SK-N-SH (cell line): Measurements from ENCODE around the gene SV2B. TPM values are rescaled to one million over a fixed set of nuclear protein-coding genes. Genes with fewer than 3 reads are reported as not detected.

Experiments
- CTCF ChIA-PET: fragments of 300-600, 350-600 bp; formaldehyde crosslinking; extraction: SDS; loops from one replicate; lab custom pipeline; 2021; lab: Yijun Ruan, JAX
- POLR2A ChIA-PET: fragments of 350-600 bp; sonication (Branson Sonifier 250); formaldehyde crosslinking; extraction: SDS; loops from one replicate; lab custom pipeline; 2020; ENCODE audit warnings: antibody characterized with exemption, inconsistent platforms; lab: Yijun Ruan, JAX
- DNase-seq: peaks from one replicate; pipeline ENCODE4 v3.0.0; 2012
- H2AFZ ChIP-seq: fragments of 200-600 bp; sonication (generic); 2 replicates; pipeline ENCODE4 v1.8.1; 2016; ENCODE audit warnings: antibody characterized with exemption, mild to moderate bottlenecking, low read depth
- H3F3A ChIP-seq: fragments of 200-600 bp; sonication (generic); replicated peaks from 2 replicates; pipeline ENCODE3; 2016; ENCODE audit warnings: antibody characterized with exemption, mild to moderate bottlenecking; ENCODE audit not compliant: insufficient read depth
- H3K27ac ChIP-seq, 2 experiments: fragments of 200-500 bp in 1 of 2; fragments of 200-600 bp in 1 of 2; sonication (Bioruptor generic) in 1 of 2; sonication (generic), shearing (Covaris generic) in 1 of 2; 2 replicates each; pipeline versions ENCODE4 v1.5.1 to v1.6.1; 2014 to 2016; ENCODE audit warnings: low read depth in 2 of 2, inconsistent platforms in 1 of 2, low read length in 1 of 2, mild to moderate bottlenecking in 1 of 2, mixed read lengths in 1 of 2
- H3K27me3 ChIP-seq: fragments of 200-600 bp; sonication (generic), shearing (Covaris generic); 2 replicates; pipeline ENCODE4 v1.6.1; 2016; ENCODE audit warnings: mixed run types; ENCODE audit not compliant: insufficient read depth
- H3K36me3 ChIP-seq, 2 experiments: fragments of 200-500 bp in 1 of 2; fragments of 200-600 bp in 1 of 2; sonication (Bioruptor generic) in 1 of 2; sonication (generic) in 1 of 2; replicated peaks in 1 of 2; 2 replicates each; pipeline versions ENCODE3 to v1.5.1; 2014 to 2016; ENCODE audit warnings: low read length in 1 of 2, mild to moderate bottlenecking in 1 of 2; ENCODE audit not compliant: insufficient read depth in 2 of 2, control insufficient read depth in 1 of 2
- H3K4me1 ChIP-seq, 2 experiments: fragments of 200-500 bp in 1 of 2; fragments of 200-600 bp in 1 of 2; sonication (Bioruptor generic) in 1 of 2; sonication (generic), shearing (Covaris generic) in 1 of 2; 2 replicates each; pipeline versions ENCODE4 v1.5.1 to v1.6.1; 2014 to 2016; ENCODE audit warnings: low read depth in 1 of 2, low read length in 1 of 2, mixed run types in 1 of 2; ENCODE audit not compliant: insufficient read depth in 2 of 2, control insufficient read depth in 1 of 2
- H3K4me2 ChIP-seq: fragments of 200-600 bp; sonication (generic), shearing (Covaris generic); 2 replicates; pipeline ENCODE4 v1.6.1; 2017; ENCODE audit warnings: mixed run types
- H3K4me3 ChIP-seq, 2 experiments: fragments of 200-500 bp in 1 of 2; fragments of 200-600 bp in 1 of 2; sonication (Bioruptor generic) in 1 of 2; sonication (generic), shearing (Covaris generic) in 1 of 2; 2 replicates each; pipeline versions ENCODE4 v1.5.1 to v1.8.1; 2014 to 2016; ENCODE audit warnings: low read depth in 2 of 2, inconsistent platforms in 1 of 2, low read length in 1 of 2, mild to moderate bottlenecking in 1 of 2, mixed read lengths in 1 of 2, moderate library complexity in 1 of 2
- H3K79me2 ChIP-seq: fragments of 200-600 bp; sonication (generic); 2 replicates; pipeline ENCODE4 v1.8.1; 2017; ENCODE audit warnings: mild to moderate bottlenecking; ENCODE audit not compliant: insufficient read depth
- H3K9ac ChIP-seq: fragments of 200-600 bp; sonication (generic); 2 replicates; pipeline ENCODE4 v1.6.1; 2017; ENCODE audit warnings: mixed run types
- H3K9me2 ChIP-seq: fragments of 200-600 bp; sonication (generic); 2 replicates; pipeline ENCODE4 v1.6.1; 2017; ENCODE audit warnings: mixed run types
- H3K9me3 ChIP-seq: fragments of 200-600 bp; sonication (generic); 2 replicates; pipeline ENCODE4 v1.6.1; 2017; ENCODE audit warnings: mixed run types, mild to moderate bottlenecking, moderate library complexity
- H4K20me1 ChIP-seq: fragments of 200-600 bp; sonication (generic); 2 replicates; pipeline ENCODE4 v1.6.1; 2017; ENCODE audit warnings: mild to moderate bottlenecking, mixed run types; ENCODE audit not compliant: insufficient read depth
- ELF1 ChIP-seq: IDR thresholded peaks from 2 replicates; pipeline ENCODE4 v1.4.0; 2012
- EZH2phosphoT487 ChIP-seq: fragments of 200-600 bp; sonication (generic); IDR thresholded peaks from 2 replicates; pipeline ENCODE4 v1.6.1; 2017; ENCODE audit warnings: low read depth, mixed run types, mild to moderate bottlenecking, antibody characterized with exemption, moderate library complexity, borderline replicate concordance
- FOXJ3 ChIP-seq: sonication (generic); formaldehyde crosslinking; IDR thresholded peaks from 2 replicates; pipeline ENCODE4 v1.5.1; 2020; ENCODE audit warnings: mild to moderate bottlenecking, missing genetic modification reagents
- IRF3 ChIP-seq: fragments of 150-350 bp; IDR thresholded peaks from 2 replicates; pipeline ENCODE4 v1.6.1; 2016; ENCODE audit warnings: mild to moderate bottlenecking, low read depth, low read length
- MAX ChIP-seq: IDR thresholded peaks from 2 replicates; pipeline ENCODE4 v1.4.0; 2012; ENCODE audit warnings: low read depth
- RAD21 ChIP-seq: IDR thresholded peaks from 2 replicates; pipeline ENCODE4 v1.6.1; 2012; ENCODE audit warnings: mild to moderate bottlenecking, low read length
- RFX5 ChIP-seq: IDR thresholded peaks from 2 replicates; pipeline ENCODE4 v1.6.1; 2012; ENCODE audit warnings: mild to moderate bottlenecking, improper control_type of control experiment, low read length
- SIN3A ChIP-seq: IDR thresholded peaks from 2 replicates; pipeline ENCODE4 v1.6.1; 2012; ENCODE audit warnings: low read depth, mild to moderate bottlenecking, low read length, moderate library complexity, borderline replicate concordance
- TAF1 ChIP-seq: IDR thresholded peaks from 2 replicates; pipeline ENCODE4 v1.6.1; 2012; ENCODE audit warnings: low read depth, mild to moderate bottlenecking, low read length, moderate library complexity, borderline replicate concordance
- TCF12 ChIP-seq: IDR thresholded peaks from 2 replicates; pipeline ENCODE4 v1.4.0; 2012
- WGBS: methylation state at CpG from one replicate; pipeline ENCODE4 v1.1.6; 2017; ENCODE audit warnings: low lambda C conversion rate; 5-methylcytosine and 5-hydroxymethylcytosine counted together
- polyA plus RNA-seq, 3 experiments: library from polyadenylated mRNA; depleted of rRNA; stranded (reverse); fragments of >200 nt; gene quantifications; 2 replicates each; pipeline ENCODE4 v1.2.3, GENCODE V29; 2012

Gene SV2B
- polyA plus RNA-seq, 1 of the 3 experiments (the other 2 are of a cell fraction) = not detected

DNA sequence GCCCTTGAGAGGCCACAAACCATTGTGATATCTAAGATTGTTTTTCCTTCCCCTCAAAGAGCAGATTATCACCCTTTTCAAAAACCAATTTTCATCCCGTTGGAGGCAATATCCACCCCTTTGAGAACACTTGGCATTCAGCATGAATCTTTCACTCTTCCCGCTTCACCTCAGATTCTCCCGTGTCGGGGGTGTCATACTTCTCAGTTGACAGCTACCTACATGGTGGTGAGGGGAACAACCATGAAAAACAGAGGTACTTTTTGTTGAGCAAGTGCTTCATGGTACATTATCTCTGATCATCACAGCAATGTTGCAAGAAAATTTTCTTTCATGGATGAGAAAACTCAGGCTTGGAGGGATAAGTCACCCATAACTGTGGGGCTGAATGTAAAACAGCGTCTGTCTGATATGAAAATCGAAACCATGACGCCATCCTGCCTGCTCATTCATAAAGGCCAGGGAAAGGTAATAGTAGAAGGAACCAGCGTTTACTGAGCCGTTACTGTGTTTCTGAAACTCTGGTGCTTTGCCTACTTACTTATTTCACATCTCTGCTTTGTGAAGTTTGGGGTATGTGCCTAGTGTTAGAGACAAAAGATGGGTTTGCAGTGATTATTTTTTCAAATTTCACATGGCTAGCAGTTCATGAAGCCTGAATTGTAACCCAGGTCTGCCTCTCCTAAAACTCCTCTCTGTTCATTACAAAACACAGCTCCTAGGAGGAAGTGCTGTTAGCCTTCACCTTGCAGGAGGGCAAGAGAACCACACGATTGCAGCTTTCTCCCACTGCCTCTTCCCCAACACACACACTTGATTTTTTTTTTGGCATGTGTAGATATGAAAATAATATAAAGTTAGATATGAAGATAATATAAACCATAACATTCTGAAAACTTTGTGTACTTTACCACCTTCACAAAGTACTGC, 35.4 kb downstream of the SV2B start:
- 41% methylated on average over 10 of the region's 10 CpGs for WGBS
- no peak for TF ChIP-seq SIN3A
- no peak for TF ChIP-seq IRF3
- TF ChIP-seq FOXJ3 (CRISPR knock-in tag) = no peak
- no peak for TF ChIP-seq EZH2phosphoT487
- no peak for TF ChIP-seq ELF1
- TF ChIP-seq TCF12 = no peak
- no peak for TF ChIP-seq TAF1
- no peak for TF ChIP-seq RAD21
- CTCF ChIA-PET = interaction anchor here (1.0 kb wide), 1 partner anchor 9 kb away, joined by 3 read pairs; no protein-coding TSS in a partner anchor
- H3K79me2 ChIP-seq = no peaks in the 10 kb centered on the region
- no peak overlapping the region for H3K4me2 ChIP-seq
- no peak overlapping the region for H3K27ac ChIP-seq
- no peaks in the 10 kb centered on the region for H3K9me2 ChIP-seq
- no peak overlapping the region for H3K4me3 ChIP-seq
- no peak overlapping the region for H3K9ac ChIP-seq
- H2AFZ ChIP-seq = no peak overlapping the region
- DNase-seq = no peak
- H3K9me3 ChIP-seq = no peaks in the 10 kb centered on the region
- peaks cover 0 to 4% of the 10 kb centered on the region in 2 experiments; a peak in 1 of 4 replicates for H3K4me1 ChIP-seq
- H4K20me1 ChIP-seq = no peaks in the 10 kb centered on the region
- no peaks in the 10 kb centered on the region for H3K36me3 ChIP-seq
- no peaks in the 10 kb centered on the region; the same call in 1 of the 2 replicates for H3K27me3 ChIP-seq
- no peaks in the 10 kb centered on the region for H3F3A ChIP-seq
- POLR2A ChIA-PET = no interaction called here

DNA sequence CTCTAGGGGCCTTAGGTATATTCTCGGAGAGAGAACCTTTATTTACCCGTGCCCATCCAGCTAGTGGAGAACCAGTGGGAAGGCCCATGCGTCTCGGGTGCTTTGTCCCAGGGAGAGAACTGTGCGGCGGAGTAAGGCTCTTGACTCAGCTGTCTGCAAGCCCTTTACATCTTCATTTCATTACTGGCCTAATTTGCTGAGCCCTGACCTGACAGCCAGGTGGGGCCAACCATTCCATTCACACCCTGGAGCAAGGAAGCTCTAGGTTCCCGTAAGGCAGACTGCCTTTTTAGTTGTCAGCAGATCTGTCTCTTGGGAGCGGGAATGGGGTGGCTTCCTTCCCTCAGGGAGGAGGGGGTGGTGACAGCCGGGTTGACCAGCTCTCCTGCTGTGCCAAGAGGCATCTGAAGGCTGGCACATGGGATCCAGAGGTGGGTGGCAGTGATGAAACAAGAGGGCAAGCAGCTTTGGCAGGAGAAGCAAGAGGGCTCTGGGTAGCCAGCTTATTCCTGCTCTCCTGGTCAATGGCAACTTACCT, 36.4 kb downstream of the SV2B start:
- Histone ChIP-seq H3K36me3 (no peaks in the 10 kb centered on the region), H4K20me1 (no peaks in the 10 kb centered on the region), H3F3A (no peaks in the 10 kb centered on the region), H3K9me2 (no peaks in the 10 kb centered on the region), H3K27ac (no peak overlapping the region), H3K4me2 (no peak overlapping the region), H3K9ac (no peak overlapping the region), H3K79me2 (no peaks in the 10 kb centered on the region), H3K4me1 (peaks cover 0 to 4% of the 10 kb centered on the region in 2 experiments; a peak in 1 of 4 replicates), H3K4me3 (no peak overlapping the region), H3K9me3 (no peaks in the 10 kb centered on the region), H2AFZ (no peak overlapping the region), H3K27me3 (no peaks in the 10 kb centered on the region; the same call in 1 of the 2 replicates)
- CTCF ChIA-PET = interaction anchor here (1.1 kb wide), 1 partner anchor 111 kb away, joined by 5 read pairs; no protein-coding TSS in a partner anchor
- TF ChIP-seq RAD21 (no peak), MAX (no peak), RFX5 (no peak)
- 43% methylated on average over 8 of the region's 9 CpGs for WGBS
- POLR2A ChIA-PET = no interaction called here
- DNase-seq = no peak
